ENCODE data around the gene DIAPH3. TPM values are rescaled to one million over a fixed set of nuclear protein-coding genes. Genes with fewer than 3 reads are reported as not detected.

The DIAPH3 gene
- total RNA-seq, 4 donors from 2014 or later = 0.20 to 0.30 TPM; not detected in 2

DNA sequence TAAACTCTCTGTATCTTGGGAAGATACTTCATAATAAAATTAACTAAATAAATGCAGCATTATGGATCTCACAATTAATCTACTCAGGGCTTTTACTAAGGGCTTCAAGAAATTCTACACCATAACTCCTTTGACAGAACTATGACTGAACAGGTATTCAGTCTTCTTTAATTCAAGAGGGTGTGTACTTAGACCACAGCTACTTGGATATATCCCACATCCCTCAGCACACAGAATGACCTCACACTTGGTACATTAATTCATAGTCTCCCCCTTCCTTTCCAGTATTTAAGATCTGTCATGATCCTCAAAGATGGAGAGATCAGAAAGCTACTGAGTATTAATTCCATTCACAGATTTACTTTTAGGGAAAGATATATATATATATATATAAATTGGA lies 11.6 kb downstream of the DIAPH3 start:
- Histone ChIP-seq H3K27ac (no peak overlapping the region), H3K9me3 (no peaks in the 10 kb centered on the region), H3K4me1 (no peaks in the 10 kb centered on the region), H3K36me3 (no peaks in the 10 kb centered on the region), H3K27me3 (no peaks in the 10 kb centered on the region), H3K4me3 (no peak overlapping the region)
- DNase-seq (ENCODE audit: low spot score in 2 of 2) = no peak
- TF ChIP-seq EP300 (IDR thresholded peaks at IDR 0.05) (no peak), POLR2A (IDR thresholded peaks at IDR 0.05) (no peak)
- TF ChIP-seq, protein P1, sequence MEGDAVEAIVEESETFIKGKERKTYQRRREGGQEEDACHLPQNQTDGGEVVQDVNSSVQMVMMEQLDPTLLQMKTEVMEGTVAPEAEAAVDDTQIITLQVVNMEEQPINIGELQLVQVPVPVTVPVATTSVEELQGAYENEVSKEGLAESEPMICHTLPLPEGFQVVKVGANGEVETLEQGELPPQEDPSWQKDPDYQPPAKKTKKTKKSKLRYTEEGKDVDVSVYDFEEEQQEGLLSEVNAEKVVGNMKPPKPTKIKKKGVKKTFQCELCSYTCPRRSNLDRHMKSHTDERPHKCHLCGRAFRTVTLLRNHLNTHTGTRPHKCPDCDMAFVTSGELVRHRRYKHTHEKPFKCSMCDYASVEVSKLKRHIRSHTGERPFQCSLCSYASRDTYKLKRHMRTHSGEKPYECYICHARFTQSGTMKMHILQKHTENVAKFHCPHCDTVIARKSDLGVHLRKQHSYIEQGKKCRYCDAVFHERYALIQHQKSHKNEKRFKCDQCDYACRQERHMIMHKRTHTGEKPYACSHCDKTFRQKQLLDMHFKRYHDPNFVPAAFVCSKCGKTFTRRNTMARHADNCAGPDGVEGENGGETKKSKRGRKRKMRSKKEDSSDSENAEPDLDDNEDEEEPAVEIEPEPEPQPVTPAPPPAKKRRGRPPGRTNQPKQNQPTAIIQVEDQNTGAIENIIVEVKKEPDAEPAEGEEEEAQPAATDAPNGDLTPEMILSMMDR (IDR thresholded peaks at IDR 0.05) = no peak

DNA sequence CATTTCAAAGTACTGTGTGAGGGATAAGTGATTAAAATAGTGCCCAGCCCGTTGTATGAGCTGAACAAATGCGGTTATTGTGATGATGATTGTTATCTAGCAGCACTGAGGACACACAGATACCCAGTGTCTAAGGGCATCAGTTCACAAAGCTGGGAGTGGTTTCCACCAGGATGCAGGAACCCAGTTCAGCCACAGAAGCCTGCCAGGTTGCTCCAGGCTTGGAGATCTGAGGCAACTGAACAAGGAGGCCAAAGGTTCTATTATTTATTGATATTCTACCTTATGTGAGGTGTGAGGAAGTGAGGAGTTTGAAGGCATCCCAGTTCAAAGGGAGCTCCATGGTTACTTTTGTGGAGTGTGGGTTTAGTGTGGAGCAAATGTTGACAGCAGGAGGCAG lies 13.2 kb downstream of the DIAPH3 start:
- Histone ChIP-seq H3K27me3 (no peaks in the 10 kb centered on the region), H3K27ac (no peak overlapping the region), H3K36me3 (no peaks in the 10 kb centered on the region), H3K4me1 (no peaks in the 10 kb centered on the region), H3K9me3 (no peaks in the 10 kb centered on the region), H3K4me3 (no peak overlapping the region)
- TF ChIP-seq, protein P1 (IDR thresholded peaks at IDR 0.05) = no peak
- TF ChIP-seq POLR2A (IDR thresholded peaks at IDR 0.05) (no peak), EP300 (IDR thresholded peaks at IDR 0.05) (no peak)
- 83 to 86% methylated on average over 2 of the region's 2 CpGs for WGBS, 2 donors
- no peak for DNase-seq (ENCODE audit: low spot score in 2 of 2)

DNA sequence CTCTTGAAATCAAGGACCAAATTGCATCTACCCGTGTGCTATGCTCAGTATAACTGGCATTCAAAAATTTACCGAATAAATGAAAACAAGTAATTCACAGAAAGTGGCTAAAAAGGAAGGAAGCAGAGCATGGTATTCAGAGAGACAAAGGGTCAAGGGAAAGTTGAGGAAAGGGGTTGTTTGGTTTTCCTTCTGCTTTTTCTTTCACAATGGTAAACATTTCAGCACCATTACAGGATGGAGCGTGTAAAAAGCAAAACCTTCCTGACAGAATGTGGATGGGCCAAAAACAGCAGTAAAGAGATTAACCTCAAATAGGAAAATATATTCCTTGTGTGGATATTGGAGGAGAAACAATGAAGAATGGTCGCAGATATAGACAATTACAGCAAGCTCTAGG lies 14.8 kb downstream of the DIAPH3 start:
- Histone ChIP-seq H3K4me1 (no peaks in the 10 kb centered on the region), H3K4me3 (no peak overlapping the region), H3K9me3 (no peaks in the 10 kb centered on the region), H3K36me3 (no peaks in the 10 kb centered on the region), H3K27ac (no peak overlapping the region), H3K27me3 (no peaks in the 10 kb centered on the region)
- TF ChIP-seq, protein P1 (IDR thresholded peaks at IDR 0.05) = no peak
- no peak for TF ChIP-seq EP300 (IDR thresholded peaks at IDR 0.05)
- no peak for TF ChIP-seq POLR2A (IDR thresholded peaks at IDR 0.05)
- WGBS, 2 donors = 43 to 49% methylated on average over 4 of the region's 4 CpGs
- DNase-seq (ENCODE audit: low spot score in 2 of 2) = no peak

DNA sequence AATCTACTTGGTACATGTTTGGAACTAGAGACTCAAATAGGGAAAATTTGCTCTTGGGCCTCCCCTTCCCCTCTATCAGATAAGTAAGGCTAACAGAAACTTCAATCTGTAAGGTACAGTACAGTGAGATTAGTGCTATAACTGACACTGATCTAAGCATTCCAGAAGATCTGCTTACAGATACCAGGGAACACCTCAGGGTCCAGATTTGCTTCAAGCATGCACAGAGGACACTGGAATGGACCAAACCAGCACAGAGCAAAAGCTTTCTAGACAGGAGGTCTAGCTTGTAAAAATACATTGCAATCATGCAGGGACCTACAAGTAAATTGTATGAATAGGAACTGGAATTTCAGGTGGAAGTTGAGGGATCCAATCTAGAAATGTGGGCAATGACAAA lies 16.4 kb downstream of the DIAPH3 start:
- no peak for DNase-seq (ENCODE audit: low spot score in 2 of 2)
- no peak for TF ChIP-seq EP300 (IDR thresholded peaks at IDR 0.05)
- TF ChIP-seq, protein P1 (IDR thresholded peaks at IDR 0.05) = no peak
- no peak for TF ChIP-seq POLR2A (IDR thresholded peaks at IDR 0.05)
- no peak overlapping the region for H3K27ac ChIP-seq
- no peaks in the 10 kb centered on the region for H3K36me3 ChIP-seq
- no peaks in the 10 kb centered on the region for H3K4me1 ChIP-seq
- no peaks in the 10 kb centered on the region for H3K9me3 ChIP-seq
- H3K4me3 ChIP-seq = no peak overlapping the region
- no peaks in the 10 kb centered on the region for H3K27me3 ChIP-seq

DNA sequence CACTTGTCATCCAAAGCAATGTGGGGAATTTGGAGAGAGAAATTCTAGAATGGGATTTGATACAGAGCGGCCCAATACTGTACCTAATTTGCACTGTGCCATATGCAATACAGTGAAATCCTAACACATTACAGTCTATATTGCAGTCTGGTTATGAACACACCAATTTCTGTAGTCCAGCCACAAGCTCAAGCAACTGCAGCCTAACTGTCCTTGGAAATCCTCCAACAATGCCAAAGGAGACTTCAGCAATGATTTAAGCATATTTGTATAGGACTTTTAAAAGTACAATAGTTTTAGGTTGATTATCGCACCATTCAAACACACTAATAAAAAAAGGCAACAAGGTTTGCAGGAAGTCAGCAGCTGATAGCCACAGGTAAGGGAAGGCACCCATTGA lies 17.3 kb downstream of the DIAPH3 start:
- H3K4me1 ChIP-seq = no peaks in the 10 kb centered on the region
- H3K27ac ChIP-seq = no peak overlapping the region
- H3K36me3 ChIP-seq = no peaks in the 10 kb centered on the region
- TF ChIP-seq EP300 (IDR thresholded peaks at IDR 0.05) (no peak), POLR2A (IDR thresholded peaks at IDR 0.05) (no peak)
- TF ChIP-seq, protein P1 (IDR thresholded peaks at IDR 0.05) = no peak
- DNase-seq (ENCODE audit: low spot score in 2 of 2) = no peak
- no peaks in the 10 kb centered on the region for H3K27me3 ChIP-seq
- H3K4me3 ChIP-seq = no peak overlapping the region
- WGBS, 2 donors = 90 to 96% methylated on average over 2 of the region's 2 CpGs
- no peaks in the 10 kb centered on the region for H3K9me3 ChIP-seq
